NT2/D1 (cell line): ENCODE data around the gene MVD.

Experiments
- SUZ12 ChIP-seq: IDR thresholded peaks from 2 replicates; pipeline ENCODE4 v1.6.1; 2011; ENCODE audit not compliant: insufficient read length, insufficient read depth; ENCODE audit errors: extremely low read depth
- YY1 ChIP-seq: IDR thresholded peaks from 2 replicates; pipeline ENCODE4 v1.6.1; 2011; ENCODE audit not compliant: insufficient read length, insufficient read depth
- ZNF274 ChIP-seq: IDR thresholded peaks from 2 replicates; pipeline ENCODE4 v1.6.1; 2011; ENCODE audit warnings: mild to moderate bottlenecking, low read depth, low read length

DNA sequence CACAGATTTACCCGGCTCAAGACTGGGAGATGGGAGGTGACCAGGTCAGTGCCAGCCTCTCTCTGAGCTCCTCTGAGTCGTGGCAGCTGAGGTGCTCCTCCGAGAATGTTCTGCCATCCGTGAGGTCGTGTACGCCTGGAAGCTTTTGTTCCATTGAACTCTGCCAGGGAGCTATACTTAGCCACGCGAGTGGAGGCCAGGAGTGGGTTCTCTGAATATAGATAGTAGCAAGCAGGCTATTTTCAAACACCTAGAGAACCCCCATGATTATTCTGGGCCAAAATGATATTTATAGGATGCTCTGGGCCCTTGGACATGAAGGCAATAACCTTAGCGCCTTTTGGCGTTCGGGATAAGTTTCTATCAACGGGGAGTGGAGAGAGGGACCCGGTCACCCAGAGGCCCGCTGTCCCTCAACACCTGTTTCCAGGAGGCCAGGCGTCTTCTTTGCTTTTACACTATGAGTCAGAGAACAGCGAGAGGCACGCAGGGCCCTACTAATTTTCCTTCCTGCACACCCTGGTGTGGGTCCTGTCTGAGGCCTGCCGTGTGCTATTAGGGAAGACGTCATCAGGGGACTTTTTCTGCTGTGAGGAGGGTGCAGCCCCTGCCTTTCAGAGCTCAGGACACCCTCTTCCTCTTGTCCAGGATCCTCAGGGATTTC, 11.0 kb upstream of the MVD start:
- TF ChIP-seq ZNF274 (no peak), SUZ12 (no peak), YY1 (no peak)
